Natural killer cell treated with Interleukin-12 subunit alpha and Interleukin-12 subunit beta and Interleukin-15 and Interleukin-18, amount 100 ng/mL, for 72 hours (primary cell): Measurements from ENCODE around the gene RIPOR2. TPM values are rescaled to one million over a fixed set of nuclear protein-coding genes. Genes with fewer than 3 reads are reported as not detected.
"Not testable (repeated sequence)": the region's sequence is repeated elsewhere in the genome, so short reads cannot be mapped to it uniquely, and the experiment has no call there.

ENCODE experiments used
- ATAC-seq, 2 donors: fragments of 150-1000 bp; cut with Tn5 transposase in 1 of 2; sonication (Bioruptor Pico), chemical (Tn5 transposase) in 1 of 2; 2 replicates each; pipeline ENCODE4 v1.10.0; 2021
- DNase-seq: peaks from one replicate; pipeline ENCODE4 v3.0.0; 2022; ENCODE audit warnings: low spot score
- H3K27ac Mint-ChIP-seq, 2 donors: 1 replicate in 1 of 2; 2 replicates in 1 of 2; pipeline ENCODE4 v1.8.0; 2022; ENCODE audit warnings: mixed read lengths in 2 of 2, mild to moderate bottlenecking in 1 of 2, moderate library complexity in 1 of 2
- H3K27me3 Mint-ChIP-seq, 2 donors: 1 replicate in 1 of 2; 2 replicates in 1 of 2; pipeline ENCODE4 v1.8.0; 2022; ENCODE audit warnings: mixed read lengths in 2 of 2
- H3K36me3 Mint-ChIP-seq: one replicate; pipeline ENCODE4 v1.8.0; 2022; ENCODE audit warnings: mixed read lengths
- H3K4me1 Mint-ChIP-seq, 2 donors: 1 replicate in 1 of 2; 2 replicates in 1 of 2; pipeline ENCODE4 v1.8.0; 2022; ENCODE audit warnings: low read depth in 2 of 2, mixed read lengths in 2 of 2, mild to moderate bottlenecking in 1 of 2
- H3K4me3 Mint-ChIP-seq: one replicate; pipeline ENCODE4 v1.8.0; 2022; ENCODE audit warnings: mixed read lengths
- H3K9me3 Mint-ChIP-seq: 2 replicates; pipeline ENCODE4 v1.8.0; 2022; ENCODE audit warnings: mixed read lengths
- total RNA-seq, 2 donors: library from RNA; stranded (reverse); gene quantifications; one replicate each; pipeline ENCODE4 v1.2.3, GENCODE V29; 2022

RIPOR2 gene
- total RNA-seq, 2 donors from 2014 or later: 58.7 to 88.4 TPM

- DNase-seq, H3K27me3 Mint-ChIP-seq, ATAC-seq, H3K9me3 Mint-ChIP-seq: not testable (repeated sequence)
- H3K4me1 Mint-ChIP-seq: peaks cover 52 to 90% of the 10 kb centered on the region in 2 donors
- H3K4me3 Mint-ChIP-seq: peak overlapping the region; percentile 83
- H3K36me3 Mint-ChIP-seq: peaks cover 18% of the 10 kb centered on the region
- peak overlapping the region; percentile 84 to 89 for H3K27ac Mint-ChIP-seq
Measured at GRCh38 chr6:24926647-24927046, 9.1 kb downstream of the RIPOR2 start.

DNA sequence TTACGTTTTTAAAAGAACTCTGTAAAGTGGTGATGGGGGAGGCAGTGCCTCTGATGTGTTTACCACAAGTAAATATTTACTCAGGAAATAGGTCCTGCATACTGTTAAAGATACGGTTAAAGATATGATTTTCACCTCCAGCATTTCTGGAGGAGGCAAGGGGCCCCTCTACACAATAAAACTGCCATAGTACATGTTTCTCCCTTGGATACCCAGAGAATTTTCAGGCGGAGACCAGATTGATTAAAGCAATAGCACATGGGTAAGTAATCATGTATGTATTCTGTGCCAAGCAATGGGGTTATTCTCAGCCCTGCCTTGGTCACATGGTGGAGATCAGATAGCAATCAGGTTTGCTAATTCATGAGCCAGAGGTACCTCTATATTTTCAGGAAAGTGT is 9.6 kb downstream of the RIPOR2 start:
- DNase-seq: no peak
- Mint-ChIP-seq H3K9me3 (peaks cover 6% of the 10 kb centered on the region), H3K4me3 (peak overlapping the region; percentile 83), H3K36me3 (peaks cover 18% of the 10 kb centered on the region), H3K4me1 (peaks cover 52 to 90% of the 10 kb centered on the region in 2 donors), H3K27me3 (no peaks in the 10 kb centered on the region), H3K27ac (peak overlapping the region; percentile 84 to 89)
- ATAC-seq: no peak

DNA sequence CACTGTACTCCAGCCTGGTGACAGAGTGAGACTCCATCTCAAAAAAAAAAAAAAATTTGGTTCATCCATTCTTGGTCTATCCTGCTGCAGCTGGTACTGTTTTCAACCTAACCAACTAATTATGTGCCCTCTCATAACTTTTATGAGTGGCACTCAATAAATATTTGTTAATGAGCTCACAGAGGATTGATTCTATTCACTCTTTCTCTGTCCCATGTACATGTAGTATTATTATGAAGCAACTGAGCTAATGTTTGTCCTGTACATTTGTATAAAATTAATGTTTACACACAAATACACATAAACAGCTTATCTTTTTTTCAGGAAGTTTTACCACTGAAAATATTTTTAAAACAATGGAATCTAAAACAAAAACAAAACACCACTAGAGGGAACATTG is 10.1 kb downstream of the RIPOR2 start:
- no peak for ATAC-seq
- peaks cover 6% of the 10 kb centered on the region for H3K9me3 Mint-ChIP-seq
- no peak for DNase-seq
- no peaks in the 10 kb centered on the region for H3K27me3 Mint-ChIP-seq
- H3K4me3 Mint-ChIP-seq: peak overlapping the region; percentile 83
- H3K4me1 Mint-ChIP-seq: peaks cover 57 to 90% of the 10 kb centered on the region in 2 donors
- H3K27ac Mint-ChIP-seq: peak overlapping the region; percentile 84 to 89
- H3K36me3 Mint-ChIP-seq: peaks cover 18% of the 10 kb centered on the region

DNA sequence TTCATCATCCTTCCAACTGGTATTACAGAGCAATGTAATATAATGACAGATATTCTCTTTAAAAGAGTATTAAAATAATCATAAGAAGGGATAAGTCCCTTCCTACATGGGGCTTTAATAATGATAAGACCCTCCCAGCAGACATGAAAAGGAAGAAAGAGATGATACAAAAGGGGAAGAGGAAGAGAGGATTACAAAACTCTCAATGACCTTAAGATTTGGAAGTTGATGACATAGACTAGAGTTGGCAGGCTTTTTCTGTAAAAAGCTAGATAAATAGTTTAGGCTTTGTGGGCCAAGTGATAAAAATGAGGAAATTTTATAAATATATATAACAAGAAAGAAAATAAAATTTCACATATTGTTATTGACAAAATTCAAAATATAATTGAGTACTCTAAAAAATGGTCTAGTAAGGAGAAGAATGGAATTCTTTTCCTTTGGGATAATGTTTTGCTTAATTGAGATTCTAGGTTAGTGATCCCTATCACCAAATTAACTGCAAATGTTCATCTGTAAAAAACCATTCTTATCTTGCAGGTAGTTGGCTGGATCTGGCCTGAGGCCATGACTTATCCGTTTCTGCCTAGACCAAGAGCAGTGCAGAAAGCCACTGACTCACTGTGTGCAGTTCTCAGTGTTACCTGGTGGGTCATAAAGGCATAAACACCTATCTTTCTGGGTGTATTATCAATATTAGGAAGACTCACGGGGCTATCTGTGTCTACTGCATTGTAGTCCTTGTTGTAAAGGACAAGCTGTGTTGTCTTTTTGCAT is 11.0 kb downstream of the RIPOR2 start:
- H3K4me1 Mint-ChIP-seq: peaks cover 62 to 94% of the 10 kb centered on the region in 2 donors
- peak overlapping the region; percentile 69 for H3K4me3 Mint-ChIP-seq
- ATAC-seq (peak in 1 of 2 donors; percentile 34), DNase-seq (no peak)
- peak overlapping the region; percentile 84 to 89 for H3K27ac Mint-ChIP-seq
- H3K9me3 Mint-ChIP-seq: peaks cover 6% of the 10 kb centered on the region
- no peaks in the 10 kb centered on the region for H3K27me3 Mint-ChIP-seq
- H3K36me3 Mint-ChIP-seq: peaks cover 18% of the 10 kb centered on the region

GRCh38 chr6:24923885-24924401 is 11.8 kb downstream of the RIPOR2 start:
- Mint-ChIP-seq H3K27me3 (no peaks in the 10 kb centered on the region), H3K4me1 (peaks cover 64 to 94% of the 10 kb centered on the region in 2 donors), H3K9me3 (peaks cover 6% of the 10 kb centered on the region), H3K4me3 (peak overlapping the region; percentile 69), H3K36me3 (peaks cover 18% of the 10 kb centered on the region), H3K27ac (peak overlapping the region; percentile 84 to 89)
- DNase-seq (no peak), ATAC-seq (peak; percentile 64 to 67)

- Mint-ChIP-seq H3K4me3 (peak overlapping the region; percentile 71), H3K4me1 (peaks cover 73 to 94% of the 10 kb centered on the region in 2 donors), H3K27me3 (no peaks in the 10 kb centered on the region), H3K9me3 (peaks cover 6% of the 10 kb centered on the region), H3K36me3 (peaks cover 18% of the 10 kb centered on the region), H3K27ac (peak overlapping the region; percentile 84 to 89)
- DNase-seq (no peak), ATAC-seq (peak in 1 of 2 donors; percentile 39)
Measured at GRCh38 chr6:24922814-24923213, 12.9 kb downstream of the RIPOR2 start.

- peak overlapping the region; percentile 84 to 89 for H3K27ac Mint-ChIP-seq
- no peak for DNase-seq
- peak; percentile 59 to 73 for ATAC-seq
- peak overlapping the region; percentile 71 for H3K4me3 Mint-ChIP-seq
- no peaks in the 10 kb centered on the region for H3K27me3 Mint-ChIP-seq
- peaks cover 69 to 89% of the 10 kb centered on the region in 2 donors for H3K4me1 Mint-ChIP-seq
- H3K36me3 Mint-ChIP-seq: peaks cover 11% of the 10 kb centered on the region
- H3K9me3 Mint-ChIP-seq: peaks cover 1% of the 10 kb centered on the region
Measured at GRCh38 chr6:24922170-24922569, 13.6 kb downstream of the RIPOR2 start.

DNA sequence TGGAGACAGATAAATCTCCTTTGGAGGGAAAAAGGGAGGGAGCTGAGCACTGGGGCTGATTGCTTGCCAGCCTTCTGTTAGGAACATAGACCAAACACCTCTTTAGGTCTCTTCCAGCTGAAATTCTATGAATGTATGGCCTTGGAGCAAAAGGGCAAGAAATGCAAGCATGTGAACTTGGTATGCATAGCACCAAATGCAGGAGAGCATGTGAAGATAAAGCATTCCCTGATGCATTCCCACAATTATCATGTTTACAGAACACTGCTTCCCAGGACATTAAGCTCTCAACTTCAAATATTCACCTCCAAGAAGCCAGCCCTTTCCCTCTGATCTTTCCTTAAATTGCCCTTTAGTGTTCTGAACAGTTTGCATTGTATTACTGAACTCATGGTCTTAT is 15.6 kb downstream of the RIPOR2 start:
- Mint-ChIP-seq H3K36me3 (no peaks in the 10 kb centered on the region), H3K27ac (peak overlapping the region; percentile 84 to 89), H3K4me1 (peaks cover 69 to 83% of the 10 kb centered on the region in 2 donors), H3K4me3 (peak overlapping the region; percentile 71), H3K9me3 (no peaks in the 10 kb centered on the region), H3K27me3 (no peaks in the 10 kb centered on the region)
- no peak for DNase-seq
- ATAC-seq: no peak

GRCh38 chr6:24919056-24919892 is 16.5 kb downstream of the RIPOR2 start:
- Mint-ChIP-seq H3K27ac (peak overlapping the region; percentile 84 to 89), H3K4me1 (peaks cover 70 to 83% of the 10 kb centered on the region in 2 donors), H3K27me3 (no peaks in the 10 kb centered on the region), H3K9me3 (no peaks in the 10 kb centered on the region), H3K36me3 (no peaks in the 10 kb centered on the region), H3K4me3 (peak overlapping the region; percentile 71)
- peak; percentile 49 to 64 for ATAC-seq
- no peak for DNase-seq

DNA sequence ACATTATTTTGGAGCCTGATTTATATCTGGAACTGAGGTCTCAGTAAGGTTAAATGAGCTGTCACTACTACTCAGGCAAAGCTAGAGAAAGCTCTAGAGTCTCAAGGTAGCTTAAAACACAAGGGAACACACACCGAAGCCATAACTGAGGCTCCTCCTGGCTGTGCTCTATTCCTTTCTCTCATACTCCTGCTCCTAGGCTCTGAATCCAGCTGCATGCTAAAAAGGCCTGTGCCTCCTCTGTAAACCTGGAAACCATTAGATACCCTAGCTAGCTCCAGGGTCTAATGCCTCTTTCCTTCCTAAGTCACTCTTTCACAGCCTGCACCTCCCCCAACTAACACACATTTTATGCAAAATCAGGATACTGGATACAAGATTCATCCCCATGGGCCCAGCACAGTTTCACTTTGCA is 17.1 kb downstream of the RIPOR2 start:
- H3K4me1 Mint-ChIP-seq: peaks cover 70 to 81% of the 10 kb centered on the region in 2 donors
- DNase-seq (no peak), ATAC-seq (peak in 1 of 2 donors; percentile 2)
- H3K9me3 Mint-ChIP-seq: no peaks in the 10 kb centered on the region
- peak overlapping the region; percentile 84 to 89 for H3K27ac Mint-ChIP-seq
- H3K27me3 Mint-ChIP-seq: no peaks in the 10 kb centered on the region
- H3K4me3 Mint-ChIP-seq: peak overlapping the region; percentile 71
- H3K36me3 Mint-ChIP-seq: no peaks in the 10 kb centered on the region

GRCh38 chr6:24916496-24916895 is 19.3 kb downstream of the RIPOR2 start:
- Mint-ChIP-seq H3K27me3 (no peaks in the 10 kb centered on the region), H3K36me3 (no peaks in the 10 kb centered on the region), H3K27ac (peak overlapping the region; percentile 85 to 99), H3K4me3 (peak overlapping the region; percentile 2), H3K4me1 (peaks cover 85 to 86% of the 10 kb centered on the region in 2 donors), H3K9me3 (no peaks in the 10 kb centered on the region)
- ATAC-seq (no peak), DNase-seq (no peak)

DNA sequence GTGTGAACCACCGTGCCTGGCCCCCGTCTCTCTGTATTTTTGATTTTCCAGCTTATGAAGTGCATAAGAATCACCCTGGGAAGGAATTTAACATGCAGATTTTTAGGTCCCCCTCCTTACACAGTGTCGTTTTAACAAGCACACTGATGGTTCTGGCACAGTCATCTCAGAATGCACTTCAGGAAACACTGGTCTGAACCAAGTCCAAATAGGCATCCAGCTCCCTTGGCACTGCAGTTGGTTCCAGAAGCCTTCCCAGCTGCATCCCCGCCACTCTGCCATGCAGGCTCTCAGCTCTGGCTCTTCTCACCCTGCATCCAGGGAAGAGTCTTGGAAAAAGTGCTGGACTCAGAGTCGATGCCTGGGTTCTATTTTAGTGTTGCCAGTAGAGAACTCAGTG is 20.1 kb downstream of the RIPOR2 start:
- Mint-ChIP-seq H3K27ac (peak overlapping the region; percentile 85 to 99), H3K4me3 (peak overlapping the region; percentile 49), H3K4me1 (peaks cover 80 to 83% of the 10 kb centered on the region in 2 donors), H3K27me3 (no peaks in the 10 kb centered on the region), H3K9me3 (no peaks in the 10 kb centered on the region), H3K36me3 (no peaks in the 10 kb centered on the region)
- no peak for DNase-seq
- ATAC-seq: no peak

DNA sequence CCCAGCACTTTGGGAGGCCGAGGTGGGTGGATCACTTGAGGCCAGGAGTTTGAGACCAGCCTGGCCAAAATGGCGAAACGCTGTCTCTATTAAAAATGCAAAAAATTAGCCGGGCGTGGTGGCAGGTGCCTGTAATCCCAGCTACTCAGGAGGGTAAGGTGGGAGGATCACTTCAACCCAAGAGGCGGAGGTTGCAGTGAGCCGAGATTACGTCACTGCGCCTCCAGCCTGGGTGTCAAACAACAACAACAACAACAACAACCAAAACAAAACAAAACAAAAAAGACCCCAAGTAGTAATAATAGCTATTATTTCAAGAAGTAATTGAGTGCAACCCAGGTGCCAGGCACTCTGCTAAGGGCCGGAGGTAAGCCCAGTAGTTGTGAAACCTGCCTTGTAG is 21.7 kb downstream of the RIPOR2 start:
- H3K36me3 Mint-ChIP-seq, H3K9me3 Mint-ChIP-seq, ATAC-seq, DNase-seq, H3K27me3 Mint-ChIP-seq: not testable (repeated sequence)
- Mint-ChIP-seq H3K4me1 (peaks cover 80 to 83% of the 10 kb centered on the region in 2 donors), H3K4me3 (peak overlapping the region; percentile 49), H3K27ac (peak overlapping the region; percentile 85 to 99)
